G401 (cell line): ENCODE measurements around the gene KIF13A. TPM values are rescaled to one million over a fixed set of nuclear protein-coding genes. Genes with fewer than 3 reads are reported as not detected.
"Not testable (repeated sequence)": the region's sequence is repeated elsewhere in the genome, so short reads cannot be mapped to it uniquely, and the experiment has no call there.

Experiments used
- DNase-seq: peaks from one replicate; pipeline ENCODE4 v3.0.0-alpha.2; 2015; ENCODE audit warnings: low spot score
- in situ Hi-C: cut with HindIII; loops from 2 replicates; pipeline ENCODE4 v1.10.0; 2016; ENCODE audit warnings: low sequenced_read_pairs, mixed read lengths
- total RNA-seq: library from RNA; depleted of rRNA; stranded (reverse); fragments of >200 nt; shearing (Covaris generic); gene quantifications from 2 replicates; pipeline ENCODE4 v1.2.3, GENCODE V29; 2014

Gene KIF13A
- total RNA-seq, 1 experiment from 2014 or later = 18.3 TPM

GRCh38 chr6:17836293-17836692, 151.1 kb downstream of the KIF13A start:
- in situ Hi-C loops = no loop called here
- no peak for DNase-seq

GRCh38 chr6:17835784-17836183, 151.7 kb downstream of the KIF13A start:
- in situ Hi-C loops = no loop called here
- no peak for DNase-seq

- DNase-seq = no peak
- in situ Hi-C loops = no loop called here
These were observed 156.3 kb downstream of the KIF13A start for GRCh38 chr6:17831135-17831534.

GRCh38 chr6:17829905-17830304, 157.5 kb downstream of the KIF13A start:
- in situ Hi-C loops = no loop called here
- DNase-seq = no peak

- no peak for DNase-seq
- in situ Hi-C loops = no loop called here
These were observed 159.3 kb downstream of the KIF13A start for GRCh38 chr6:17828149-17828548.

- DNase-seq = no peak
- in situ Hi-C loops = no loop called here
These were observed 161.1 kb downstream of the KIF13A start for GRCh38 chr6:17826301-17826700.

- no peak for DNase-seq
- in situ Hi-C loops = no loop called here
These were observed 167.4 kb downstream of the KIF13A start for GRCh38 chr6:17820055-17820454.

GRCh38 chr6:17817763-17818162, 169.7 kb downstream of the KIF13A start:
- in situ Hi-C loops = no loop called here
- DNase-seq = no peak

GRCh38 chr6:17816921-17817611, 170.4 kb downstream of the KIF13A start:
- no peak for DNase-seq

GRCh38 chr6:17813542-17813941, 173.9 kb downstream of the KIF13A start:
- no peak for DNase-seq
- in situ Hi-C loops = no loop called here

More at GRCh38 chr6:17816921-17817611, 170.4 kb downstream of the KIF13A start:
- in situ Hi-C loops = no loop called here

- in situ Hi-C loops = no loop called here
- DNase-seq = no peak
These were observed 175.1 kb downstream of the KIF13A start for GRCh38 chr6:17812311-17812710.

GRCh38 chr6:17808609-17809008, 178.8 kb downstream of the KIF13A start:
- in situ Hi-C loops = no loop called here
- DNase-seq = no peak

- in situ Hi-C loops, DNase-seq: not testable (repeated sequence)
These were observed 180.0 kb downstream of the KIF13A start for GRCh38 chr6:17807431-17807830.

- in situ Hi-C loops = no loop called here
- DNase-seq = no peak
These were observed 184.0 kb downstream of the KIF13A start for GRCh38 chr6:17803409-17803808.

GRCh38 chr6:17798477-17799154, 188.8 kb downstream of the KIF13A start:
- in situ Hi-C loops = loop anchor here (25.0 kb wide), 1 partner anchor 636 kb away; no protein-coding TSS in a partner anchor
- no peak for DNase-seq

GRCh38 chr6:17790489-17790888, 196.9 kb downstream of the KIF13A start:
- no peak for DNase-seq
- in situ Hi-C loops = loop anchor here (25.0 kb wide), 1 partner anchor 628 kb away; no protein-coding TSS in a partner anchor

GRCh38 chr6:17785094-17785787, 202.2 kb downstream of the KIF13A start:
- DNase-seq = no peak
- in situ Hi-C loops = loop anchor here (25.0 kb wide), 1 partner anchor 623 kb away; no protein-coding TSS in a partner anchor

GRCh38 chr6:17780061-17780460, 207.4 kb downstream of the KIF13A start:
- DNase-seq = no peak
- in situ Hi-C loops = loop anchor here (25.0 kb wide), 1 partner anchor 618 kb away; no protein-coding TSS in a partner anchor

- in situ Hi-C loops = no loop called here
- DNase-seq = no peak
These were observed 215.8 kb downstream of the KIF13A start for GRCh38 chr6:17771609-17772008.

- DNase-seq = no peak
- in situ Hi-C loops = no loop called here
These were observed 218.6 kb downstream of the KIF13A start for GRCh38 chr6:17768881-17769280.
